Cardiac muscle cell (in vitro differentiated cells and primary cell): ENCODE results near the gene NEGR1. TPM values are rescaled to one million over a fixed set of nuclear protein-coding genes. Genes with fewer than 3 reads are reported as not detected.

Source experiments
- DNase-seq, 2 donors: peaks; one replicate each; pipeline versions ENCODE4 v3.0.0 to v3.0.0-alpha.2; 2010 to 2017; ENCODE audit warnings: low read depth in 1 of 2, low spot score in 1 of 2
- H3K27ac ChIP-seq: fragments of 200-600 bp; sonication (generic); 2 replicates; pipeline ENCODE4 v1.5.1; 2016
- H3K27me3 ChIP-seq: fragments of 200-600 bp; sonication (generic); 2 replicates; pipeline ENCODE4 v1.6.0; 2016; ENCODE audit warnings: control low read depth
- H3K36me3 ChIP-seq: fragments of 200-600 bp; sonication (generic); 2 replicates; pipeline ENCODE4 v1.5.1; 2016; ENCODE audit warnings: control low read depth
- H3K4me1 ChIP-seq: fragments of 200-600 bp; sonication (generic); 2 replicates; pipeline ENCODE4 v1.8.1; 2017; ENCODE audit warnings: low read depth, mild to moderate bottlenecking, mixed run types
- H3K4me3 ChIP-seq: fragments of 200-600 bp; sonication (generic); 2 replicates; pipeline ENCODE4 v1.5.1; 2016; ENCODE audit warnings: mild to moderate bottlenecking
- H3K9me3 ChIP-seq: fragments of 200-600 bp; sonication (generic); 2 replicates; pipeline ENCODE4 v1.5.1; 2017; ENCODE audit warnings: low read depth, mild to moderate bottlenecking, control low read depth
- polyA plus RNA-seq: library from polyadenylated mRNA; unstranded; fragments of >200 nt; fragmentation: Nextera tagmentation; extraction: Ambion mirVana; gene quantifications from 2 replicates; pipeline ENCODE4 v1.2.1, GENCODE V29; 2016
- total RNA-seq: library from RNA; depleted of rRNA; stranded (reverse); fragments of >200 nt; gene quantifications from 2 replicates; pipeline ENCODE4 v1.2.3, GENCODE V29; 2016
- TF ChIP-seq, protein P1 (sequence below): IDR thresholded peaks from 2 replicates; pipeline ENCODE4 v1.5.1; 2012; ENCODE audit warnings: low read depth, mild to moderate bottlenecking, low read length

Gene NEGR1
- total and polyA plus RNA-seq, 2 experiments from 2014 or later = 0.06 to 0.20 TPM

DNA sequence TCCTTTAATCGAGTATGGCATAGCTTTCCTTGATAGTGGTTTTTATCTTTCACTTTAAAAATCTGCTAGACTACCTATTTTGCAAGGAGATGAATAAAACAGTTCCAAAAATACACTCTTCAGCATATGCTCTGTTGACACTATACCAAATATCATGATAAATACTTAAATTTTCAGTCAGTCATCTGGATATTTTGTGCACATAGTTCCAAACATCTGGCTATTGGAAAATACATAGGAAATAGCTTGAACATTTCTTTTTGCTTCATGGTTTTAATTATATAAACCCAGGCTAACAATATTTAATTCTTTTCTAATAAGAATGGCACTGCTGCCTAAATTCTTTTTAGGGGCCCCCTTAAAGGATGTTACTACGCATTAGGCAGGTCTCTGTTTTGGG, 342.1 kb downstream of the NEGR1 start:
- Histone ChIP-seq H3K36me3 (no peaks in the 10 kb centered on the region), H3K27me3 (no peaks in the 10 kb centered on the region), H3K27ac (no peak overlapping the region), H3K9me3 (no peaks in the 10 kb centered on the region), H3K4me1 (no peaks in the 10 kb centered on the region), H3K4me3 (no peak overlapping the region)
- DNase-seq = no peak
- TF ChIP-seq, protein P1, sequence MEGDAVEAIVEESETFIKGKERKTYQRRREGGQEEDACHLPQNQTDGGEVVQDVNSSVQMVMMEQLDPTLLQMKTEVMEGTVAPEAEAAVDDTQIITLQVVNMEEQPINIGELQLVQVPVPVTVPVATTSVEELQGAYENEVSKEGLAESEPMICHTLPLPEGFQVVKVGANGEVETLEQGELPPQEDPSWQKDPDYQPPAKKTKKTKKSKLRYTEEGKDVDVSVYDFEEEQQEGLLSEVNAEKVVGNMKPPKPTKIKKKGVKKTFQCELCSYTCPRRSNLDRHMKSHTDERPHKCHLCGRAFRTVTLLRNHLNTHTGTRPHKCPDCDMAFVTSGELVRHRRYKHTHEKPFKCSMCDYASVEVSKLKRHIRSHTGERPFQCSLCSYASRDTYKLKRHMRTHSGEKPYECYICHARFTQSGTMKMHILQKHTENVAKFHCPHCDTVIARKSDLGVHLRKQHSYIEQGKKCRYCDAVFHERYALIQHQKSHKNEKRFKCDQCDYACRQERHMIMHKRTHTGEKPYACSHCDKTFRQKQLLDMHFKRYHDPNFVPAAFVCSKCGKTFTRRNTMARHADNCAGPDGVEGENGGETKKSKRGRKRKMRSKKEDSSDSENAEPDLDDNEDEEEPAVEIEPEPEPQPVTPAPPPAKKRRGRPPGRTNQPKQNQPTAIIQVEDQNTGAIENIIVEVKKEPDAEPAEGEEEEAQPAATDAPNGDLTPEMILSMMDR = no peak

- TF ChIP-seq, protein P1 = no peak
- no peaks in the 10 kb centered on the region for H3K27me3 ChIP-seq
- H3K4me3 ChIP-seq = no peak overlapping the region
- H3K27ac ChIP-seq = no peak overlapping the region
- no peaks in the 10 kb centered on the region for H3K4me1 ChIP-seq
- DNase-seq = no peak
- H3K36me3 ChIP-seq = no peaks in the 10 kb centered on the region
- H3K9me3 ChIP-seq = no peaks in the 10 kb centered on the region
Observed at GRCh38 chr1:71930511-71930910, 351.8 kb downstream of the NEGR1 start.

DNA sequence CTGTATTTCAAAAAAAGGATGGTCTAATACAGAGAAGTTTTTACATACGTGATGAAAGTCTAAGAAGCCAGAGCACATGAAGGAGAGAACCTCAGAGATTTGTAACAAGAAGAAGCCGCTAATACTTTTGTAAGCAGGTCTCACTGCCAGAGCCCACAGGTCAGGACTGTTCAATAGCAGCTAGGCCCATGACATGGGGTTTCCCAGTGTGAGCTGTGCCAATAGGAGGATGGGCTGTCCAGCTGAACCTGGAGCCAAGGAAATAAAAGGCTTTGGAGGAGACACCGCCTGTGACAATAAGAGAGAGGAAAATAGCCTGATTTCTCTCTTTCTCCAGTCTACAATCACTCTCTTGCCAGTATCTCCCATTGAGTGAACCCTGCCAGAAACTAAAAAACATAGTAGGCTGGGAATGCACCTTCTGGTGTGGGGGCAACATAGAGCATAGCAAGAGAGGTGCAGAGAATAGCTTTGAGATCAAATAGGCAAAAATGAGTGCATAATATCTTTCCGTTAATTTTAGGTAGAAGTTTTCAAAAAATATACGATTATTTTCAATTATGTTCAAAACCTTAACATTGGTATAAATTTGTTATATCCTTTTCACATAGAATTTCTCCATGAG, 360.3 kb downstream of the NEGR1 start:
- no peak for DNase-seq
- H3K4me1 ChIP-seq = no peaks in the 10 kb centered on the region
- H3K27ac ChIP-seq = no peak overlapping the region
- H3K36me3 ChIP-seq = no peaks in the 10 kb centered on the region
- H3K27me3 ChIP-seq = no peaks in the 10 kb centered on the region
- H3K4me3 ChIP-seq = no peak overlapping the region
- TF ChIP-seq, protein P1 = no peak
- no peaks in the 10 kb centered on the region for H3K9me3 ChIP-seq

DNA sequence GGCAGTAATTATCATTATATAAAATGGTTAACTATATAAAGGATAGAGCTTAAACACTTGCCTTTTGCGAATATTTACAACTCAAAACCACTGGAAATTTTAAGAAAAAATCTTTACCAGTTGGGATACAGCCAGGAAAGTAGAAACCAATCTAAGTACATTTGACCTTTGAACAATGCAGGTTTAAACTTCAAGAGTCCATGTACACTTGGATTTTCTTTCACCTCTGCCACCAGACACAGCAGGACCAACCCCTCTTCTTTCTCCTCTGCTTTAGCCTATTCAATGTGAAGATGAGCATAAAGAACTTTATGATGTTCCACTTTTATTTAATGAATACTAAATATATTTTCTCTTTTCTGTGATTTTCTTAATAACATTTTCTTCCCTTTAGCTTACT, 361.1 kb downstream of the NEGR1 start:
- Histone ChIP-seq H3K27ac (no peak overlapping the region), H3K4me1 (no peaks in the 10 kb centered on the region), H3K9me3 (no peaks in the 10 kb centered on the region), H3K36me3 (no peaks in the 10 kb centered on the region), H3K4me3 (no peak overlapping the region), H3K27me3 (no peaks in the 10 kb centered on the region)
- DNase-seq = no peak
- TF ChIP-seq, protein P1 = no peak

DNA sequence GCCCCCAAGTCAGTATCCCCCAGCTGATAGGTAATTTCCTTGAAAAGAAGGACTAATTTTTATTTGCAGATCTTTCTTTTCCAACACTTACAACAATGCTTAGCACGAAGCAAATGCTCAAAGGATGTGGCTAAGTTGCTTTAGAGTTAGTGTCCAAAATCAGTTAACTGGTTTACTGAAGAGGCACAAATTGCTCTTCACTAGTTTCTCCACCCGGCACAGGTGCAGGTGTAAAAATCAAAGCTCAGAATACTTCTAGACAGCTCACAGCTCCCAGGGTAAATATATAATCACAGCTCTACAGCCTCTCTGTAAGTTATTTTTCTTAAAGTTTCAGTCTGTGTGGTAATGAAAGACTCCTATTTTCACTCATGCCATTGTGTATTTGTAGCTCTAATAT, 361.8 kb downstream of the NEGR1 start:
- Histone ChIP-seq H3K36me3 (no peaks in the 10 kb centered on the region), H3K4me1 (no peaks in the 10 kb centered on the region), H3K9me3 (no peaks in the 10 kb centered on the region), H3K27me3 (no peaks in the 10 kb centered on the region), H3K27ac (no peak overlapping the region), H3K4me3 (no peak overlapping the region)
- DNase-seq = no peak
- TF ChIP-seq, protein P1 = no peak
